GM18498 (cell line): Measurements from ENCODE around the gene B4GALT1.
"Not testable (repeated sequence)": the region's sequence is repeated elsewhere in the genome, so short reads cannot be mapped to it uniquely, and the experiment has no call there.

Experiments
- ATAC-seq: cut with Tn5 transposase; IDR thresholded peaks from one replicate; pipeline ENCODE4 v1.9.1; 2021; ENCODE audit warnings: mild to moderate bottlenecking, moderate library complexity; ENCODE audit not compliant: unreplicated experiment

The B4GALT1 gene

GRCh38 chr9:33106372-33106771 lies 60.8 kb downstream of the B4GALT1 start:
- ATAC-seq = no peak

- ATAC-seq = no peak
Measured at GRCh38 chr9:33105959-33106358, 61.2 kb downstream of the B4GALT1 start.

DNA sequence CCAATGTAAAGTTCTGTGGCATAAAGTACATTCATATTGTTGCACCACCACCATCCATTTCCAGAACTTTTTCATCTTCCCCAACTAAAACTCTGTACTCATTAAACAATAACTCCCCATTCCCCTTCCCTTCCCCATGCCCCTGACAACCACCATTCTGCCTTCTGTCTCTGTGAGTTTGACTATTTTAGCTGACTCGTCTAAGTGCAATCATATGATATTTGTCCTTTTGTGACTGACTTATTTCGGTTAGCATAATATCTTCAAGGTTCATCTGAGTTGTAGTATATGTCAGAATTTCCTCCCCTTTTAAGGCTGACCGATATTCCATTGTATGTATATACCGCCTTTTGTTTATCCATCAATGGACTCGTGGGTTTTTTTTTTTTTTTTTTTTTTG lies 61.6 kb downstream of the B4GALT1 start:
- no peak for ATAC-seq

- ATAC-seq = no peak
Measured at GRCh38 chr9:33104401-33104800, 62.7 kb downstream of the B4GALT1 start.

GRCh38 chr9:33103501-33104281 lies 63.4 kb downstream of the B4GALT1 start:
- no peak for ATAC-seq

DNA sequence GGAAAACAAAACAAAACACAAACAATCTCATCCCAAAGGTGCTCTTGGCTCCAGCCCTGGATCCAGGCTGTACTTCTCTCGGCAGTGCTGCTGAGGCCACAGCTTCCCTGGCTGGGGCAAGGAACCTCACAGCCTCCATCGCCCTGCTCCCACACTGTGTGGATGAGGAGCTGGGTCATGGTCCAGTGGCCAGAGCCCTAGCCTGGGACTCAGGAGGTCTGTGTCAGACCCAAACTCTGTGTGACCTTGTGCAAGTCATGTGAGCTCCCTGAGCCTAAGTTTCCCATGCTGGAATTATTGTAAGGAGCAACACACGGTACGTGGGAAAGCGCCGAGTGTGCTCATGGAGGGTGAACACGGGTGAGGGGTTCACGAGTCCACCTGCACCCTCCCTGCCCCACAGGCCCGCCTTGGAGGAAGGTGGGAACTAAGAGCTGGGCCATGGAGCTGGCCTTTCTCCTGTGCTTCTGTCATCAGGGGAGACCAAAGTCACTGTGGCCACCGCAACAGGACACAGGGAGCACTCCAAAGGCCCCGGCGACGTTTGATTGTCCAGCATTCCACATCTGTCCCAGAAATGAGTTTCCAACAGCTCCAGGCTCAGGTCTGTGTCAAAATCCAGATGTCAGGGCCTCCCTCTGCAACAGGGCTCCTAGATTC lies 64.5 kb downstream of the B4GALT1 start:
- no peak for ATAC-seq

GRCh38 chr9:33101104-33101951 lies 65.8 kb downstream of the B4GALT1 start:
- no peak for ATAC-seq

DNA sequence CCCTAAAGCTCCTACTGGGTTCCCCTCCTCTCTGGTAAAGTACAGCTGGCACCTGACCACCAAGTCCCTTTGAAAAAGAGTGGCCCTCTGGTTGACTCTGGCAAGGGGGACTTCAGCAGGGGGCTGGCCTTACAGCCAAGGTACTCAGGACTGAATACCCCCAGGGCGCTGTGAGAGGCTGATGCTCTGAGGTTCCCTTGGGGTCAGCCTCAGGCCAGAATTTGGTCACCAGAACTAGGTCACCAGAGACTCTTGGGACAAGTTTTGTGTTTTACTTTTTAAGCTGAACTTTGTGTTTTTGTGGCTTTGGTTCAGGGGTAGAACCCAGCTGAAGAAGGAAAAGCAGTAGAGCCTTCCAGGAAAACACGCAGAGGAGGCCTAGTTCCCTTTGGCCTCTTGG lies 67.4 kb downstream of the B4GALT1 start:
- ATAC-seq = no peak

DNA sequence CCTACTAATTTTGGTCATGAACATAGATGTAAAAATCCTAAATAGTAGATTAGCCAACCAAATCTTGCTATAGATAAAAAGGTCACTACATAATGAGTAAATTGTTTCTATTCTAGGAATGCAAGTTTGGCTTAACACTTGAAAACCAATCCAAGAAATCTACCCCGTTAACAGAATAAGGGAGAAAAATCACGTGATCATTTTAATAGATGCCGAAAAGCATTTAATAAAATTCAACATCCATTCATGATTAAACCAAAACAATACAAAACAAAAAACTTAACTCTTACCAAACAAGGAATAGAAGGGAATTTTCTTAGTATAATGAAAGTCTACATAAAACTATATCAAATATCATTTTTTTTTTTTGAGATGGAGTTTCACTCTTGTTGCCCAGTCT lies 69.9 kb downstream of the B4GALT1 start:
- ATAC-seq = no peak

DNA sequence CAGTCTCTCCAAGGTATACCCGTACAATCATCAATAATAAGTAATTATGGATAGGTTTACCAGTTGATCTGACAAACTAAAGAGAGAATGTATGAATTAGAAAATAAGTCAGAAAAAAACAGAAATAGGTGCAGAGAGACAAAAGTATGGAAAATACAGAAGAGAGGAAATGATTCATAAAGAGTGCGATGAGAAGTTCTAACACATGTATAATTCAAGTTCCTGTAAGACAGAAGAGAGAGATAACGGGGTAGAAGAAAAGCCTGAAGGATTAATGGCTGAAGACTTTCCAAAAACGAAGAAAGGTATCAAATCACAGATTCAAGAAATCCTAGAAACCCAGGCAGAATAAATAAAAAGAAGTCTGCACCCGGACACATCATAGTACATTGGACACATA lies 74.5 kb downstream of the B4GALT1 start:
- no peak for ATAC-seq

- ATAC-seq = not testable (repeated sequence)
Measured at GRCh38 chr9:33085672-33086071, 81.5 kb downstream of the B4GALT1 start.

DNA sequence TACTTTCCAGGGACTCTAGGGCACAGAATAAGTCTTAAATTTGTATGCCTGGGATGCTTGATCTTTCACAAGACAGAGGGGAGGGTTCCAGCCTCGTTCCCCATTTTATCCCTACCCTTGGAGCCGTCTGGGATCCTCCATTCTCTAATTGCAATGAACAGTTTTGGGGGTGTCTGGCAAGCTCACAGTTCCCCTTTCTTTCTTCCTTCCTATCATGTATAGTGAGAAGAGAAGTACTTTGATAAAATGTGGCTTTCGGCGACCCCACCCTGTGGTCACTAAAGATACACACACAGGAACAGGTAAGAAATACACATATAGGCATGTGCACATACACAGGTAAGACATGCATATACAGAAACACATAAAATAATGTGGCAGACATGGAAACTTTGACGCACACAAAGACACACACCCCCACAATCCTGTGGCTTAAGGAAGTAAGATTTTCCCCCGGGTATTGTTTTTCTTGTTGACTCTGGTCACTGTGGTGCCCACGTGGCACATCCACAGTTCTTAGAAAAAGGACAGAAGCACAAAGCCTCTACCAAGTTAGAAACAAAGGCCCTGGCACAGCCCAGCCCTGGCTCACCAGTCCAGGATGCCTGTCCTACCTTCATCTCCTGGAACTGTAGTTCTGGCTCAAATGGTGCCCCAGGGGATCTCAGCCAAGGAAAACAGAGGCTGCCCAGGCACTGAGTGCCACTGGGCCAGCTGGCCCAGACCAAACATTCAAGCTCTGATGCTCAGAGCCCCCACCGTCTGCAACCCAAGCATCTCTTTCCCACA lies 84.4 kb downstream of the B4GALT1 start:
- no peak for ATAC-seq

DNA sequence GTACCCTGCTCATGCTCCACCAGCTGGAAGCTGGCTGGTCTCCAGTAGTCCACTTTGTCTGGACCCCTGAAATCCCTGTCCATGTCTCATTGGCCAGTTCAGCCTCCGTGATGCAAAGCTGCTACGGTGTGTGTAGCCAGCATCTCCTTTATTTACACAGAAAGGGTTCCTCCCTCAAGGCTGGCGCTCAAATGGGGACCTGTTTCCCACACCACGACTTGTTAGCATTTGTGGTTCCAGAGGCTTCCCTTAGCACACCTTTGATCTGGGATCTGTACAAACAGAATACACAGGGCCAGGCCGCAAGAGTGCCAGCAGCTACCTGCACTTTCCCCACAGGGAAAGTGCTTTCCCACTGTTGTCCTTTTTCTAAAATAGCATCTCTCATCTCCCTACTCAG lies 85.0 kb downstream of the B4GALT1 start:
- ATAC-seq = no peak

GRCh38 chr9:33081128-33081851 lies 85.8 kb downstream of the B4GALT1 start:
- peak; percentile 43 for ATAC-seq

GRCh38 chr9:33080534-33080933 lies 86.6 kb downstream of the B4GALT1 start:
- no peak for ATAC-seq

GRCh38 chr9:33076046-33077004 lies 90.8 kb downstream of the B4GALT1 start, which contains the start of gene SMU1:
TSS of gene SMU1 (minus strand) at chr9:33076674. CDS start at chr9:33076608, 66 bp downstream.
- peak; percentile 99 for ATAC-seq

DNA sequence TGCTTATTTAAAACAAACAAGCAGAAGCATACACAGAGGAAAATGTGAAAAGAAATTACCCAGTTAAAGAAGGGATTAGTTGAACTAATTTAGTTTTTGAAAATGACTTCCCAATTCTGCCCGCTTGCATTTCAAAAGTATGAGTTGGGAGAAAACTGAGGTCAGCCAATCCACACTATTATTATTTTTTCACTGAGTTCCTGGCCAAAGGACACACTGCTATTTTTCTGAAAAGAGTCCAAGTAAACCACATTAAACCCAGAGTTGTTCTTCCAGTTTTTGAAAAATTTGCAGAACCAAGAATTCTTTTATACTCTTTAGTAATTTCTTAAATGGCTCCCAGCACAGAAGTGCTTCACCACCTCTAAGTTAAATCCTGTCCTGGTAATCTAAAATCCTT lies 98.1 kb downstream of the B4GALT1 start:
- no peak for ATAC-seq

DNA sequence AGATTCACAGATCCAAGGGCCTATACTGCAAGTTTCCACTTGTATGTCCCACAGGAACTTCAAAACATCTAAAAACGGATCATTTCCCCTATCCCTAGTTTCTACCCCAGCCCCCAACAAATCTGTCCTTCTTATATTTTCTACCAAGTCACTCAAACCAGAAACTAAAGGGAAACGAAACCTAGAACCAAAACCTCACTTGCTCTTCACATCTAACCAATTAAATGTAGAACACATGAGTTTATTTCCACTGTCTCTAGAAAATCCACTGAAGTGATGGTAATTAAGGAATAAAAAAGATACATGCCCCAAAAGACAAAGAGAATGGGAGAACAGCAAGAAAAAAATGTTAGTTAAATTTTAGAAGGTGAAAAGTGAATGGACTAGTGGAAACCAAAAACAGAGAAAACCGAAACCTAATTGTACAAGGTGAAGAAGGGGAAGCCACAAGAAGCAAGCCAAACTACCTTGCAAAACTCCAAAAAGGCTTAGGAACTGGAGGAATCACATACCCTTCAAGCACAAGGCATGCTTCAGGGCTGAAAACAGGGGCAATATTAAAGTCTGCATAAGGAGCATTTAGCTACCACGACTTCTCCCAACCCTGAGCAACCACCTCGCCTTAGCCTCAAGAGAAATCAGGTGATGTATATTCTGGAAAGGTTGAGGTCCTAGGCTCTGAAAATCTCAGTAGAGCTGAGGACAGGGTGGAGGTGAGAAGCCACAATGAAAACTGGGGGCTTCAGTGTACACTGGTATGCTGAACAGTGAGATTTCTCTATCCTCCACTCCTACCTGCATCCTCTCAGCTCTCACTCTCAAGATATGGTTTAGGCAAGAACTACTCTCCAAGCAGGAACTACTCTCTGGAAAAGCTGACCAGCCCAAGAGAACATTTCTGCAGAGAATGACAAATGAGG lies 101.7 kb downstream of the B4GALT1 start:
- ATAC-seq = peak; percentile 82
